GM23338 (cell line): Measurements from ENCODE around the gene C2orf42.

Experiments used
- CREB1 ChIP-seq: fragments of 250-450 bp; sonication (Bioruptor Pico); IDR thresholded peaks from 2 replicates; pipeline ENCODE4 v1.5.0; 2020; ENCODE audit warnings: low read depth, mild to moderate bottlenecking, moderate library complexity
- CTCF ChIP-seq, 2 experiments: fragments of 200-600 bp in 1 of 2; sonication (generic) in 1 of 2; conservative IDR thresholded peaks; 2 replicates each; pipeline versions ENCODE4 v1.5.1 to v1.6.1; 2016 to 2017; ENCODE audit warnings: antibody characterized with exemption in 2 of 2, low read depth in 2 of 2, mild to moderate bottlenecking in 2 of 2, moderate library complexity in 1 of 2
- EZH2 ChIP-seq: fragments of 200-600 bp; sonication (generic); IDR thresholded peaks from one replicate; pipeline ENCODE4 v1.8.0; 2017; ENCODE audit warnings: antibody characterized with exemption, mild to moderate bottlenecking, low read depth; ENCODE audit not compliant: unreplicated experiment
- EZH2phosphoT487 ChIP-seq: fragments of 200-600 bp; sonication (generic); IDR thresholded peaks from one replicate; pipeline ENCODE4 v1.8.1; 2018; ENCODE audit warnings: antibody characterized with exemption; ENCODE audit not compliant: unreplicated experiment
- JUNB ChIP-seq: IDR thresholded peaks from one replicate; pipeline ENCODE4 v1.6.1; 2016; ENCODE audit warnings: antibody characterized with exemption; ENCODE audit not compliant: unreplicated experiment
- POLR2AphosphoS5 ChIP-seq: IDR thresholded peaks from 2 replicates; pipeline ENCODE4 v1.6.1; 2016; ENCODE audit warnings: antibody characterized with exemption, low read depth
- REST ChIP-seq: IDR thresholded peaks from one replicate; pipeline ENCODE4 v1.6.1; 2018; ENCODE audit warnings: antibody characterized with exemption; ENCODE audit not compliant: unreplicated experiment

- TF ChIP-seq EZH2: no peak
- TF ChIP-seq CTCF (conservative IDR thresholded peaks at IDR 0.05; ENCODE audit: low read depth in 2 of 2): no peak
- TF ChIP-seq REST: no peak
- no peak for TF ChIP-seq CREB1 (CRISPR knock-in tag)
- TF ChIP-seq EZH2phosphoT487: no peak
- no peak for TF ChIP-seq JUNB
- no peak for TF ChIP-seq POLR2AphosphoS5
Observed at GRCh38 chr2:70214365-70214764, 23.5 kb upstream of the C2orf42 start.
